Fibroblast of mammary gland (primary cell): ENCODE measurements around the gene SPATA13.

Experiments
- DNase-seq: peaks from one replicate; pipeline ENCODE4 v3.0.0-alpha.2; 2010; ENCODE audit warnings: low read depth
- H3K4me3 ChIP-seq: 2 replicates; pipeline ENCODE4 v1.5.1; 2011; ENCODE audit warnings: low read depth, mild to moderate bottlenecking, low read length, moderate library complexity; ENCODE audit not compliant: control insufficient read depth
- CTCF ChIP-seq: conservative IDR thresholded peaks from 2 replicates; pipeline ENCODE4 v1.5.1; 2011; ENCODE audit warnings: low read depth, low read length, inconsistent platforms; ENCODE audit not compliant: control insufficient read depth, insufficient read depth

SPATA13 gene

DNA sequence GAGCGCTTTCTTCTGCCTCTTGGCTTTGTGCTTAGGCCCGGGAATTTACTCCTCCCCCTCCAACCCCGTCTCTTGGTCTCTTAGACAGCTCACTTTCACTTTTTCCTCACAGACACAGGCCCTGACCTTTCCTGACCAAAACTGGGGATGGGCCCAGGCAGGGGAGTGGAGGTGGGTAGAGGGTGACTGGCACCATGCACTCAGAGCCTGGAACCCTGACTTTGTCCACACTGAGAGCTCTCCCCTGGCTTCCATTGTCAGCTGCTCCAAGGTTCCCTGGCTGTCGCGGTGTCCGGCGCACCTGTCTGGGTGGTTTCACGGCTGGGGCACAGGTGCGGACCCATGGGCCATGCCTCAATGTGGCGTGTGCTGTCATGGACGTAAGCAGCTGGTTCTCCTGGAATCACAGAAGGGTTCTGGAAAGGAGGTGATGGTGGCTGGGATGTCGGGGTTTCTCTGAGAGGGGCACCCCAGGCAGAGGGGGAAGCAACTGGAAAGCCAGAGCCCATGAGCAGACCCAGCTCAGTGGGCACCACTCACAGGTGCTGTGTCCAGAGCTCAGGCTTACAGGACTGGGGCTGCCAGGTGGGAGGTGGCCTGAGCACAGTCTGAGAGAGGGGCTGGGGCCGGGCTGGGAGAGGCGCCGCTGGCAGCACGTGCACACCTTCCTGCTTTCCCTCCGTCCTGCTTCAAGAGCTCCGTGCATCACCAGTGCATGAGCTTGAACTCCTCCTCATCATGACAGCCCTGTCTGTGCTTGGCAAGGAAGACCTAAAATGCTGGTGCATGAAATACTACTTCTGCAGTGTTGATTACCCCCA is 120.9 kb downstream of the SPATA13 start:
- TF ChIP-seq CTCF, result no peak

GRCh38 chr13:24282256-24282655 is 121.7 kb downstream of the SPATA13 start:
- H3K4me3 ChIP-seq, result no peak overlapping the region
- no peak for TF ChIP-seq CTCF
- DNase-seq, result no peak

More for the DNA sequence above, 120.9 kb downstream of the SPATA13 start:
- DNase-seq, result no peak
- no peak overlapping the region for H3K4me3 ChIP-seq

DNA sequence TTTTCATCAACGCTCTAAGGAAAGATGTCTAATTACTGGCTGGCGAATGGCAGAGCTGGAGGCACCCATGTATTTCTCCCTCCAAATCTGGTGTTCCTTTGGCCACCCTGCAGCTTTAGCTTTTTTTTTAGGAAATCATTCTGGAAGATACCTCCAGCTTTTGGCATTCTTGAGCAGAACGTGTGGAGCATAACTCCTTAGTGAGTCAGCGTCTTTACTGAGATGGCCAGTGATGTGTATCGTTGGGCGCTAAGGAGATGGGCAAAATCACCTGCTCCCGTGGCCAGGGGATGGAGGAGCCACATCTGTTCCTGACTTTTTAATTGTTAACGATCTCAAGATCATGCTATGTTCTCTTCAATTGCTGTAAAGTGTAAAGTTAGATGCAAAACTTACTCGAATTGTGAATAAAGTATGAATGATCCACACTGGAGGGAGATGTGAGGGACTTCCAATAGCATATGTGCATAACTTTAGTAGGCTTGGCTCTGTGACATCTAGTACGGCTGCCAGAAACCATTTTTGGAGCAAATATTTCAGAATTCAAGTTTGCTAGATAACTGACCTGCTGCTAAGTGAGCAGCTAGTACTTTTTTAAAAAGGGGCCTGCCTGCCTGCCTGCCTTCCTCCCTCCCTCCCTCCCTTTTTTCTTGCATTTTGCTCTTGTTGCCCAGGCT is 124.5 kb downstream of the SPATA13 start:
- DNase-seq, result no peak
- no peak overlapping the region for H3K4me3 ChIP-seq
- no peak for TF ChIP-seq CTCF

- DNase-seq, result no peak
- H3K4me3 ChIP-seq, result no peak overlapping the region
- no peak for TF ChIP-seq CTCF
These were observed 126.1 kb downstream of the SPATA13 start for GRCh38 chr13:24286624-24287023.

- TF ChIP-seq CTCF, result no peak
- H3K4me3 ChIP-seq, result no peak overlapping the region
- DNase-seq, result no peak
These were observed 127.3 kb downstream of the SPATA13 start for GRCh38 chr13:24287748-24288287.

DNA sequence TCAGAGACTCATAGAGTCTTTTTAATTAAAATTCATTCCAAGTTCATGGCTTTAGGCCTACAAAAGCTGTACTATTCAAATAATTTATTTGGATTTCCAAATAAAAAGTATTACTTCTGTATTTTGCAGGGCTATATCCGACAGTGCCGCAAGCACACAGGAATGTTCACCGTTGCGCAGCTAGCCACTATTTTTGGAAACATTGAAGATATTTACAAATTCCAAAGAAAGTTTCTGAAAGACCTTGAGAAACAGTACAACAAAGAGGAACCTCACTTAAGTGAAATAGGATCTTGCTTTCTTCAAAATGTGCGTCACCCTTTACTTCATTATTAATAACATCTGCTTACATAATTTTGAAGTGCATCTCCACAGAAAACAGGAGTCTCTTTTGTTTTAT is 128.3 kb downstream of the SPATA13 start:
- H3K4me3 ChIP-seq, result no peak overlapping the region
- DNase-seq, result peak; percentile 61
- TF ChIP-seq CTCF, result no peak
